NB4 (cell line): Measurements from ENCODE around the gene PRPS1.

Experiments used
- DNase-seq: peaks from one replicate; pipeline ENCODE4 v3.0.0; 2010; ENCODE audit warnings: low read depth
- H3K4me3 ChIP-seq: one replicate; pipeline ENCODE4 v1.5.1; 2011; ENCODE audit warnings: mild to moderate bottlenecking, low read depth, low read length, moderate library complexity
- CTCF ChIP-seq: IDR thresholded peaks from one replicate; pipeline ENCODE4 v1.5.1; 2012; ENCODE audit warnings: low read depth, low read length
- MAX ChIP-seq: IDR thresholded peaks from 2 replicates; pipeline ENCODE4 v1.6.1; 2011; ENCODE audit warnings: low read depth, low read length
- MYC ChIP-seq: IDR thresholded peaks from 2 replicates; pipeline ENCODE4 v1.6.1; 2011; ENCODE audit warnings: low read depth, low read length
- POLR2A ChIP-seq: IDR thresholded peaks from 2 replicates; pipeline ENCODE4 v1.6.1; 2011; ENCODE audit warnings: mild to moderate bottlenecking; ENCODE audit not compliant: insufficient read length; ENCODE audit errors: extremely low read depth

PRPS1 gene

GRCh38 chrX:107676559-107677378 lies 48.5 kb downstream of the PRPS1 start:
- peak overlapping the region; percentile 94 for H3K4me3 ChIP-seq
- peak; percentile 94 for DNase-seq
- TF ChIP-seq POLR2A (peak; percentile 60), MAX (peak; percentile 94), CTCF (no peak), MYC (peak; percentile 96)

GRCh38 chrX:107677501-107677901 lies 49.2 kb downstream of the PRPS1 start:
- peak overlapping the region; percentile 94 for H3K4me3 ChIP-seq
- TF ChIP-seq POLR2A (no peak), CTCF (no peak)
- DNase-seq = peak; percentile 51

GRCh38 chrX:107677909-107678308 lies 49.6 kb downstream of the PRPS1 start:
- peak; percentile 34 for DNase-seq
- no peak for TF ChIP-seq MYC
- no peak for TF ChIP-seq MAX
- H3K4me3 ChIP-seq = no peak overlapping the region

GRCh38 chrX:107678957-107679740 lies 50.8 kb downstream of the PRPS1 start:
- H3K4me3 ChIP-seq = no peak overlapping the region
- peak; percentile 97 for TF ChIP-seq MAX
- TF ChIP-seq MYC = peak; percentile 95
- no peak for TF ChIP-seq CTCF
- TF ChIP-seq POLR2A = peak; percentile 22
- DNase-seq = peak; percentile 91

GRCh38 chrX:107682256-107682655 lies 53.9 kb downstream of the PRPS1 start:
- TF ChIP-seq MAX (no peak), CTCF (no peak), MYC (no peak), POLR2A (no peak)
- no peak overlapping the region for H3K4me3 ChIP-seq
- no peak for DNase-seq
